DOHH2 (cell line): ENCODE measurements around the gene MAGI3.

Source experiments
- H3F3A ChIP-seq: fragments of 200-600 bp; sonication (generic), shearing (Covaris generic); 2 replicates; pipeline ENCODE4 v1.6.0; 2016; ENCODE audit warnings: antibody characterized with exemption, mild to moderate bottlenecking; ENCODE audit not compliant: control insufficient read depth, insufficient read depth
- H3K27ac ChIP-seq: fragments of 200-600 bp; sonication (generic); 2 replicates; pipeline ENCODE4 v1.5.1; 2014; ENCODE audit warnings: low read depth, mild to moderate bottlenecking, low read length, moderate library complexity
- H3K27me3 ChIP-seq: fragments of 200-600 bp; sonication (generic); 2 replicates; pipeline ENCODE4 v1.6.1; 2014; ENCODE audit warnings: mild to moderate bottlenecking, low read length, mixed read lengths; ENCODE audit not compliant: control insufficient read depth
- H3K36me3 ChIP-seq: fragments of 200-600 bp; sonication (generic); 2 replicates; pipeline ENCODE4 v1.6.1; 2014; ENCODE audit warnings: mild to moderate bottlenecking, low read length, moderate library complexity, mixed read lengths; ENCODE audit not compliant: control insufficient read depth
- H3K4me1 ChIP-seq: fragments of 200-600 bp; sonication (generic); 2 replicates; pipeline ENCODE4 v1.6.1; 2014; ENCODE audit warnings: mild to moderate bottlenecking, low read length, mixed read lengths; ENCODE audit not compliant: control insufficient read depth
- H3K4me2 ChIP-seq: fragments of 200-600 bp; sonication (generic); 2 replicates; pipeline ENCODE4 v1.6.0; 2014; ENCODE audit warnings: mild to moderate bottlenecking, low read length, moderate library complexity
- H3K4me3 ChIP-seq: fragments of 200-600 bp; sonication (generic); 2 replicates; pipeline ENCODE4 v1.5.1; 2014; ENCODE audit warnings: mild to moderate bottlenecking, low read length, mixed read lengths
- H3K79me2 ChIP-seq: fragments of 200-600 bp; sonication (generic); 2 replicates; pipeline ENCODE4 v1.6.1; 2014; ENCODE audit warnings: mild to moderate bottlenecking, low read length, mixed read lengths; ENCODE audit not compliant: control insufficient read depth
- H3K9me2 ChIP-seq: fragments of 200-600 bp; sonication (generic); replicated peaks from 2 replicates; pipeline ENCODE4 v1.6.1; 2014; ENCODE audit warnings: mild to moderate bottlenecking, low read length, mixed read lengths; ENCODE audit not compliant: control insufficient read depth
- H3K9me3 ChIP-seq: fragments of 200-600 bp; sonication (generic); 2 replicates; pipeline ENCODE4 v1.6.1; 2014; ENCODE audit warnings: antibody characterized with exemption, low read length, mixed read lengths; ENCODE audit not compliant: control insufficient read depth, insufficient read depth
- H4K20me1 ChIP-seq: fragments of 200-600 bp; sonication (generic); 2 replicates; pipeline ENCODE4 v1.6.0; 2014; ENCODE audit warnings: low read depth, mild to moderate bottlenecking, antibody characterized with exemption, low read length, moderate library complexity; ENCODE audit not compliant: control insufficient read depth, insufficient read depth
- EZH2phosphoT487 ChIP-seq: fragments of 200-600 bp; sonication (generic); IDR thresholded peaks from 2 replicates; pipeline ENCODE4 v1.6.1; 2017; ENCODE audit warnings: borderline replicate concordance, mild to moderate bottlenecking, antibody characterized with exemption, low read length, moderate library complexity, mixed read lengths
- TF ChIP-seq, protein P1 (sequence below): fragments of 200-600 bp; sonication (generic); IDR thresholded peaks from one replicate; pipeline ENCODE4 v1.5.1; 2014; ENCODE audit warnings: antibody characterized with exemption, mild to moderate bottlenecking, low read depth, low read length; ENCODE audit not compliant: poor library complexity, severe bottlenecking

Gene MAGI3

DNA sequence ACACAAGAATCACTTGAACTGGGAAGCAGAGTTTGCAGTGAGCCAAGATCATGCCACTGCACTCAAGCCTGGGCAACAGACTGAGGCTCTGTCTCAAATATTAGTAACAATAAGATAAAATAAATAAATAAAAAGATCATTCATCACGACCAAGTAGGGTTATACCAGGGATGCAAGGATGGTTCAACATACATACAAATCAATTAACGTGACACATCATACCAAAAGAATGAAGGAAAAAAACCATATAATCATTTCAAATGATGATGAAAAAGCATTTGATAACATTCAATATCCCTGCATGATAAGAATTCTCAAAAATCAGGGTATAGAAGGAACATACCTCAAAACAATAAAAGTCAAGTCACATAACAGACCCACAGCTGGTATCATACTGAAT is 330.7 kb downstream of the MAGI3 start:
- no peaks in the 10 kb centered on the region for H4K20me1 ChIP-seq
- H3K9me3 ChIP-seq: peaks cover 25% of the 10 kb centered on the region
- H3K36me3 ChIP-seq: peaks cover 31% of the 10 kb centered on the region
- TF ChIP-seq, protein P1, sequence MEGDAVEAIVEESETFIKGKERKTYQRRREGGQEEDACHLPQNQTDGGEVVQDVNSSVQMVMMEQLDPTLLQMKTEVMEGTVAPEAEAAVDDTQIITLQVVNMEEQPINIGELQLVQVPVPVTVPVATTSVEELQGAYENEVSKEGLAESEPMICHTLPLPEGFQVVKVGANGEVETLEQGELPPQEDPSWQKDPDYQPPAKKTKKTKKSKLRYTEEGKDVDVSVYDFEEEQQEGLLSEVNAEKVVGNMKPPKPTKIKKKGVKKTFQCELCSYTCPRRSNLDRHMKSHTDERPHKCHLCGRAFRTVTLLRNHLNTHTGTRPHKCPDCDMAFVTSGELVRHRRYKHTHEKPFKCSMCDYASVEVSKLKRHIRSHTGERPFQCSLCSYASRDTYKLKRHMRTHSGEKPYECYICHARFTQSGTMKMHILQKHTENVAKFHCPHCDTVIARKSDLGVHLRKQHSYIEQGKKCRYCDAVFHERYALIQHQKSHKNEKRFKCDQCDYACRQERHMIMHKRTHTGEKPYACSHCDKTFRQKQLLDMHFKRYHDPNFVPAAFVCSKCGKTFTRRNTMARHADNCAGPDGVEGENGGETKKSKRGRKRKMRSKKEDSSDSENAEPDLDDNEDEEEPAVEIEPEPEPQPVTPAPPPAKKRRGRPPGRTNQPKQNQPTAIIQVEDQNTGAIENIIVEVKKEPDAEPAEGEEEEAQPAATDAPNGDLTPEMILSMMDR: no peak
- no peak for TF ChIP-seq EZH2phosphoT487
- H3K4me3 ChIP-seq: no peak overlapping the region
- H3K4me2 ChIP-seq: no peak overlapping the region
- H3K27me3 ChIP-seq: no peaks in the 10 kb centered on the region
- no peaks in the 10 kb centered on the region for H3F3A ChIP-seq
- no peak overlapping the region for H3K27ac ChIP-seq
- H3K4me1 ChIP-seq: no peaks in the 10 kb centered on the region
- H3K79me2 ChIP-seq: no peaks in the 10 kb centered on the region
- no peaks in the 10 kb centered on the region for H3K9me2 ChIP-seq

DNA sequence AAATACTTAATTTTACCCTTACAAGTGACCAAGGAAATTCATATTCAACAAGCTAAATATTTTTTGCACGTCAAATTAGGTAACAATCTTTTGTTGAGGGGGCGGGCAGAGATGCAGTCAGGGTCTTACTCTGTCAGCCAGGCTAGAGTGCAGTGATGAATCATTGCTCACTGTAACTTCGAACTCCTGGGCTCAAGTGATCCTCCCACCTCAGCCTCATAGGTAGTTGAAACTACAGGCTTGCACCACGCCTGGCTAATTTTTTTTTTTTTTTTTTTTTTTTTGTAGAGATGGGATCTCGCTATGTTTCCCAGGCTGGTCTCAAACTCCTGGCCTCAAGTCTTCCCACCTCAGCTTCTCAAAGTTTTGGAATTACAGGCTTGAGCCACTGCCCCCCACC is 342.5 kb downstream of the MAGI3 start:
- no peaks in the 10 kb centered on the region for H3K27me3 ChIP-seq
- no peak overlapping the region for H3K4me3 ChIP-seq
- peaks cover 7% of the 10 kb centered on the region; the same call in 1 of the 2 replicates for H3K36me3 ChIP-seq
- TF ChIP-seq, protein P1: no peak
- TF ChIP-seq EZH2phosphoT487: no peak
- H4K20me1 ChIP-seq: no peaks in the 10 kb centered on the region
- H3K4me1 ChIP-seq: no peaks in the 10 kb centered on the region
- H3K79me2 ChIP-seq: no peaks in the 10 kb centered on the region
- H3F3A ChIP-seq: 0 out of 2 replicates have a peak, but pooled peaks cover 2% of the 10 kb centered on the region
- no peaks in the 10 kb centered on the region for H3K9me3 ChIP-seq
- no peaks in the 10 kb centered on the region for H3K9me2 ChIP-seq
- H3K27ac ChIP-seq: no peak overlapping the region
- H3K4me2 ChIP-seq: no peak overlapping the region

DNA sequence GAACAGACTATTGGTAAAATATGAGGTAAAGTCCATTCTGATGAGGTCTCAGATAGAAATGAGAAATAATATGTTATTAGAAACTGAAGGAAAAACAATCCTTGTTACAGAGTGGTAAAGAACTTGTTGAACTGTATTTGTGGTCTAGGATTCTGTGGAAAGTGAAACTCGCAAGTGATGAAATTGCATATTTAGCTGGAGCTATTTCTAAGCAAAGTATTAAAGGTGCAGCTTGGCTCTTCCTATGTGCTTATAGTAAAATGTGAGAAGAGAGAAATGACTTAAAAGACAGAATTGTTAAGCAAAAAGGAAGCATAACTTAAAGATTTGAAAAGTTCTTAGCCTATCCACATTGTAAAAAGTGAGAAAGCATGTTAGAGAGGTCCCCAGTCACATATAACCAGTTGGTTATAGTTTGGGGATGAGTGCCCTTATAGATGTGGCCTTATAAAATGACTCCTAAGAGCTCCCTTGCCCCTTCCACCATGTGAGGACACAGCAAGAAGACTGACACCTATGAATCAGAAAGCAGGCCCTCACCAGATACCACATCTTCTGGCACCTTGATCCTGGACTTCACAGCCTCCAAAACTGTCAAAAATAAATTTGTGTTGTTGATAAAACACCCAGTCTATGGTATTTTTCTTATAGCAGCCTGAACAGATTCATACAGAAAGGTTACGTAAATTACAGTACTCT is 344.2 kb downstream of the MAGI3 start:
- H3K79me2 ChIP-seq: no peaks in the 10 kb centered on the region
- H3K4me3 ChIP-seq: no peak overlapping the region
- H3K27me3 ChIP-seq: no peaks in the 10 kb centered on the region
- no peaks in the 10 kb centered on the region for H3K9me2 ChIP-seq
- TF ChIP-seq, protein P1: no peak
- TF ChIP-seq EZH2phosphoT487: no peak
- no peak overlapping the region for H3K27ac ChIP-seq
- H3K36me3 ChIP-seq: peaks cover 9% of the 10 kb centered on the region; the same call in 1 of the 2 replicates
- no peak overlapping the region for H3K4me2 ChIP-seq
- no peaks in the 10 kb centered on the region for H3K9me3 ChIP-seq
- no peaks in the 10 kb centered on the region for H4K20me1 ChIP-seq
- 0 out of 2 replicates have a peak, but pooled peaks cover 2% of the 10 kb centered on the region for H3F3A ChIP-seq
- no peaks in the 10 kb centered on the region for H3K4me1 ChIP-seq
